HG03095 (cell line): ENCODE data around the gene TOP1.
"Not testable (repeated sequence)": the region's sequence is repeated elsewhere in the genome, so short reads cannot be mapped to it uniquely, and the experiment has no call there.

ENCODE experiments used
- ATAC-seq: cut with Tn5 transposase; IDR thresholded peaks from one replicate; pipeline ENCODE4 v1.9.1; 2021; ENCODE audit warnings: moderate library complexity; ENCODE audit not compliant: unreplicated experiment

TOP1 gene

DNA sequence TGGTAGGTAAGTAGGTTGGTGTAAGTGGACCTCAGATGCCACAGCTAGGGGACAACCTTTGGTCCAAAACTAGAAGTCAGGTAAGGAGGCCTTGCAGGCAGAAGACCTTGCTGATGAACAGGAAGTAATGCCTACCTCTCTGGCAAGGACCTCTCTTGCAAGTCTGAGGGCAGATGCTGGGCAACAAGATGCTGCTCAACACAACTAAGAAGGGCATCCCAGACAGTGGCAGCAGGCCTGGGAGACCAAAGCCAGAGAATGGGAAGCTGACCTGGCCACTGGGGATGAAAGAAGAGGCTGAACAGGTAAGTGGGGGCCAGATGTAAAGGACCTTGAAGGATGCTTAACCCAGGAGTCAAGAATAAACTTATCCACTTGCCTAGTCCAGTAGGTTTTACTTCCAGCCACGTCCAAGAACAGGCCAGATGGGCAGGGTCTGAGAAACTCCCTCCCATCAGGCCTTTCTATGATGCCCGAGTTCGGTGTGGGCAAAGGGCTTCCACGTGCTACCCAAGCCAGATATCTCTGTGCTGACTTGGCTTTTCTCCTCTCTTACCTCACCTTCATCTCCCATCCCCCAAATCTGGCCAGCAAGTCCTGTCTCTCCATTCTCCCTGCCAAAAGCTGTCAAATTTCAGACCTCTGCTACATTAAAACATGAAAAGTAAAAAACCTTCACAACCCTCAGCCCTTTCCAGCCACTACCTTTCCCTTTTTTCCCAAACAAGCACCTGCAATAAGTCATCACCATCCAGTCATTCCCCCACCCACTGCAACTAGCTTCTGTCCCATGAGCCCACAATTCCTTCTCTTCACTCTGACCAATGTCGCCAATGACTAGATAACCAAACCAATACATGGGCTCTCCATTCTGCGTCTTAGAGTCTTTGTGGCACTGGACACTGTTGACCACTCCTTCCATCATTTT, 97.2 kb downstream of the TOP1 start:
- no peak for ATAC-seq

DNA sequence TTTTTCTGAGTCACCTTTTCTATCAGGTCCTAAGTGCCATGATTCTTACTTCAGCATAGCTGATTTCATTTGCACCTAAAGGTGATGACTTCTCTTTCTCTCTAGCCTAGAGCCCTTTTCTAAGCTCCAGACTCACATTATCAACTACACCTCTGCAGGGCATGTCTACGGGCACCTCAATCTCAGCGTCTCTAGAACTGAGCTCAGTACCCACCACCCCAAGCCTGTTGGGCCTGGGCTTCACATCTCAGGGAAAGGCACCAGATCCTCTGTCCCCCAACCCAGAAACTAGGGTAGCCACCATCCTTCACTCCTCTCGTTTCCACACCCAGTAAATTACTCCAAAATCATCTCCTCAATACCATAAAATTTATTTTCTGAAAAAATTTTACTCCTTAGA, 98.1 kb downstream of the TOP1 start:
- ATAC-seq: no peak

DNA sequence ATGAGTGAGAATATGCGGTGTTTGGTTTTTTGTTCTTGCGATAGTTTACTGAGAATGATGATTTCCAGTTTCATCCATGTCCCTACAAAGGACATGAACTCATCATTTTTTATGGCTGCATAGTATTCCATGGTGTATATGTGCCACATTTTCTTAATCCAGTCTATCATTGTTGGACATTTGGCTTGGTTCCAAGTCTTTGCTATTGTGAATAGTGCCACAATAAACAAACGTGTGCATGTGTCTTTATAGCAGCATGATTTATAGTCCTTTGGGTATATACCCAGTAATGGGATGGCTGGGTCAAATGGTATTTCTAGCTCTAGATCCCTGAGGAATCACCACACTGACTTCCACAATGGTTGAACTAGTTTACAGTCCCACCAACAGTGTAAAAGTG, 99.7 kb downstream of the TOP1 start:
- ATAC-seq: not testable (repeated sequence)

- no peak for ATAC-seq
These were observed 103.2 kb downstream of the TOP1 start for GRCh38 chr20:41131594-41132387.

GRCh38 chr20:41132388-41132775, 103.8 kb downstream of the TOP1 start:
- ATAC-seq: not testable (repeated sequence)

DNA sequence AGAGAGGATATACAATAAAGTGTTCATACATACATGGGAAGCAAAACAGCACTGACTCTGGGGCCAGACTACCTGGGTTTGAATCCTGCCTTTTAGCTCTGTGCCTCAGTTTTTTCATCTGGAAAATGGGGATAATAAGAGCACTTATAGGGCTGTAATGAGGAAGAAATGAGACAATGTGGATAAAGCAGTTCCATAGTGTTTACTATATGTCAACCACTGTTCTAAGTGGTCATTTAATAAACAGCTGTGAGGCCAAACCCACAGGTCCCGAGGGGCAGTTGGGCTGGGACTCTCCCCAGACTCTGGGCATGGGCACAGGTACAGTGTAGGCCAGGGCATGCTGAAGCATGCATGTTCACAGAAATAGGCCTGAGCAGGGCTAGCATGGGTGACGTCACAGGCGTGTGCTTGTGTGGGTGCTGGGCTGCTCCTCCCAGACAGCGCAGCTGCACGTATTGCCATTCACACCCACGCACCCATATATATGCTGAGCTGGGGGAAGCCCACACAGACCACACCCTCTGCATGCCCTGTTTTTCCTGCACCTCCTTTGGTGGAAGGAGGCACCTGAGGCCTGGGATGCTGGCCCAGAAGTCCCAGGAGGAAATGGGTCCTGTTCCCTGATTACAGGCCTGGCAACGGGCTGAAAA, 105.2 kb downstream of the TOP1 start:
- ATAC-seq: peak; percentile 40

GRCh38 chr20:41134362-41135186, 106.0 kb downstream of the TOP1 start:
- ATAC-seq: no peak

GRCh38 chr20:41135187-41135887, 106.7 kb downstream of the TOP1 start:
- no peak for ATAC-seq

GRCh38 chr20:41135888-41136679, 107.5 kb downstream of the TOP1 start:
- no peak for ATAC-seq

- peak; percentile 51 for ATAC-seq
These were observed 108.3 kb downstream of the TOP1 start, which contains the start of gene PLCG1 for GRCh38 chr20:41136680-41137613. Gene PLCG1 (plus strand): TSS chr20:41137543. CDS start chr20:41137642, 99 bp downstream.

DNA sequence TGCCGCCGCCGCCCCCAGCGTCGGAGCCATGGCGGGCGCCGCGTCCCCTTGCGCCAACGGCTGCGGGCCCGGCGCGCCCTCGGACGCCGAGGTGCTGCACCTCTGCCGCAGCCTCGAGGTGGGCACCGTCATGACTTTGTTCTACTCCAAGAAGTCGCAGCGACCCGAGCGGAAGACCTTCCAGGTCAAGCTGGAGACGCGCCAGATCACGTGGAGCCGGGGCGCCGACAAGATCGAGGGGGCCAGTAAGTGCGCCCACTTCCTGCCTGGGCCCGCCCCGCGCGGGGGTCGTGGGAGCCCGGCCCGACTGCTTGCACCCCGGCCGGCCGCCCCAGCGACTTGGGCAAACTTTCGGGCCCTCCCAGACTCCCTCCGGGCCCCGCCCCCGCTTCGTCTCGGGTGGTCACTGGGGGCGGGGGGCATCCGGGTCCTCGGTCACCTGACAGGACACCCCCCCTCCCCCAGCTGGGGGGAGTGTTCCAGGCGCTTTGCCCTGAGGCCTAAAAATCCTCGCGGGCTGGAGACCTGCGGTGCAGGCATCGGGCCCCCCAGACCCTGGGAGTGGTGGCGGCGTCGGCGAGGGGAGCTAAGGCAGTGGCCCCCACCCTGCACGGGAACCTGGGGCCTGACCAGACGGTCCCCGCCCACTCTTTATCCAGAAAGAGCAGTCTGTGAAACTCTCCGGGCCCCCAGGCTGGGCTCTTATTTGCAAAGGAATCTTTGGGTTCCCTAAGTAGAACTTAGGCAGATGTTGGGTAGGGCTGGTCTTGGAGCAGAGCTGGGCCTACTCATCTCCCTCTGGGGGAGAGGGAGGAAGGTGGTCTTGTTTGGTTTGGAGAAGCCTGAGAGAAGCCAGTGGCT, 109.2 kb downstream of the TOP1 start:
- peak; percentile 5 for ATAC-seq

DNA sequence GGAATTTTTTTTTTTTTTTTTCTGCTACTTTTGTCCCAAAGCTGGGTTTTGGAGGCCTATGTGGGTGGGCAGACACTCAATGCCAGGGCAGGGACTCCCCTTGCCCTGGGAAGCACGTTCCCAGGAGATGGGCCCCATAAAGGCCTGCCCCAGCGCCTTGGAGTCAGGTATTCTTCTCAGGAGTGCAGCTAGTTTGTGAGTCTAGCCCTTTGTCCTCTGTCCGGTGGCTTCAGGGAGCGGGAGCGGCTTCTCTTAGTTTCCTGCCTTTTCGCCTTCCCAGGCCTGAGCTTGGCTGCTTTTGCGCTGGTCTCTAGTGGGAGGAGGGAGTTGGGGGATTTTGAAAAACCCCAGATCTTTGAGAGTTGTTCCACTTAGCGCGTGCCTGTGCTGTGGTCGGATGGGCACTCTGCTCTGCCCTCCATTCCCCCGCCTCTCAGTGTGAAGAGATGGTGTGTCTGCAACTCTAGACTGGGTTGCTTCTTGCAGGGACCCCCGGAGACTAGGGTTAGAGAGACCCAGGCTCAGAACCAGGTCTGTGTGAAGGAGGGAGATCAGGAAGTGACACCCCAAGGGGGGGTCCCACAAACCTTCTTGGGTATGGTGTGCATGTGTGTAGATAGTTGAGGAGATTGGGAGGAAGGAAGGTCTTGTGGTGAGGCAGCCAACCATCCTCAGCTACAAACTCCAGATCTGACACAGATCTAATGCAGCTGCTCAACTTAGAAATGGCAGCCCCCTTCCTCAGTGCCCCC, 110.0 kb downstream of the TOP1 start:
- ATAC-seq: no peak

GRCh38 chr20:41139227-41140093, 110.8 kb downstream of the TOP1 start:
- no peak for ATAC-seq

- no peak for ATAC-seq
These were observed 111.9 kb downstream of the TOP1 start for GRCh38 chr20:41140226-41141133.
